BLaER1 treated with 17β-estradiol and CSF1 and Interleukin-3, amounts not matched to agents 10 nM and 100 nM (cell line): ENCODE measurements around the gene AFF1.
"Not testable (repeated sequence)": the region's sequence is repeated elsewhere in the genome, so short reads cannot be mapped to it uniquely, and the experiment has no call there.

Source experiments
- H3K27ac ChIP-seq, 11 experiments: shearing (Covaris generic); formaldehyde crosslinking; 2 replicates each; pipeline ENCODE4 v1.8.1; 2022
- H3K27me3 ChIP-seq, 11 experiments: shearing (Covaris generic); formaldehyde crosslinking; 2 replicates each; pipeline ENCODE4 v1.8.1; 2022
- H3K36me3 ChIP-seq, 11 experiments: shearing (Covaris generic); formaldehyde crosslinking; 2 replicates each; pipeline ENCODE4 v1.8.1; 2022
- H3K4me1 ChIP-seq, 10 experiments: shearing (Covaris generic); formaldehyde crosslinking; 2 replicates each; pipeline ENCODE4 v1.8.1; 2022
- H3K4me2 ChIP-seq, 11 experiments: shearing (Covaris generic); formaldehyde crosslinking; 2 replicates each; pipeline ENCODE4 v1.8.1; 2022
- H3K4me3 ChIP-seq, 10 experiments: shearing (Covaris generic); formaldehyde crosslinking; 2 replicates each; pipeline ENCODE4 v1.8.1; 2022
- H3K9ac ChIP-seq, 11 experiments: shearing (Covaris generic); formaldehyde crosslinking; 2 replicates each; pipeline ENCODE4 v1.8.1; 2022
- H3K9me3 ChIP-seq, 11 experiments: shearing (Covaris generic); formaldehyde crosslinking; replicated peaks in 1 of 11; 2 replicates each; pipeline ENCODE4 v1.8.1; 2022
- H4K20me1 ChIP-seq, 11 experiments: shearing (Covaris generic); formaldehyde crosslinking; 2 replicates each; pipeline ENCODE4 v1.8.1; 2022
- Cebpa-rat ChIP-seq, 11 experiments: shearing (Covaris generic); IDR thresholded peaks; 2 replicates each; pipeline ENCODE4 v1.8.1; 2022

Gene AFF1

DNA sequence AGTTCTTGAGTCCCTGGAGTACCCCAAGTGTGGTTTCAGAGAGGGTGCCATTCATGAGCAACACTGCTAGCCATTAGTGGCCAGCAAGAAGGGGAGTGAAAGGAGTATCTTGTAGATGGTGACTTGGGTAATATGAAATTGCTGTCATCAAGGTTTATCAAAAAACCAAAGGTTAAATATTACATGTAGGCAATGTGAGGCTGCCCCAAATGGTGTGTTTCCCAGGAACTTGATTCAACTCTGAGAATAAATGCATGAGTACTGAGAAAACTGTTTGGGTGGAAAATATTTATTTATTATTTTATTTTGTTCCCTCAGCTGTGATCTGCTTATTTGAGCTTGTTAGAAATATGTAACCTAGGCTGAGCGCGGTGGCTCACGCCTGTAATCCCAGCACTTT, 55.7 kb downstream of the AFF1 start:
- peaks cover 17 to 90% (median 53%) of the 10 kb centered on the region in 11 experiments; a peak in 21 of 22 replicates for H3K36me3 ChIP-seq
- H3K9me3 ChIP-seq, result peaks cover 0 to 34% (median 21%) of the 10 kb centered on the region in 11 experiments; a peak in 13 of 22 replicates
- H3K27ac ChIP-seq, result no peak overlapping the region
- H3K4me1 ChIP-seq, result peaks cover 9 to 17% (median 12%) of the 10 kb centered on the region in 10 experiments; a peak in 11 of 20 replicates
- TF ChIP-seq Cebpa-rat (IDR thresholded peaks at IDR 0.05), result no peak
- peaks cover 0 to 35% (median 4%) of the 10 kb centered on the region in 11 experiments; a peak in 5 of 22 replicates for H4K20me1 ChIP-seq
- H3K9ac ChIP-seq, result no peak overlapping the region
- no peak overlapping the region for H3K4me3 ChIP-seq
- no peak overlapping the region for H3K4me2 ChIP-seq
- no peaks in the 10 kb centered on the region for H3K27me3 ChIP-seq

- no peak for TF ChIP-seq Cebpa-rat (IDR thresholded peaks at IDR 0.05)
- no peak overlapping the region for H3K9ac ChIP-seq
These were observed 57.2 kb downstream of the AFF1 start for GRCh38 chr4:86991994-86992393.

DNA sequence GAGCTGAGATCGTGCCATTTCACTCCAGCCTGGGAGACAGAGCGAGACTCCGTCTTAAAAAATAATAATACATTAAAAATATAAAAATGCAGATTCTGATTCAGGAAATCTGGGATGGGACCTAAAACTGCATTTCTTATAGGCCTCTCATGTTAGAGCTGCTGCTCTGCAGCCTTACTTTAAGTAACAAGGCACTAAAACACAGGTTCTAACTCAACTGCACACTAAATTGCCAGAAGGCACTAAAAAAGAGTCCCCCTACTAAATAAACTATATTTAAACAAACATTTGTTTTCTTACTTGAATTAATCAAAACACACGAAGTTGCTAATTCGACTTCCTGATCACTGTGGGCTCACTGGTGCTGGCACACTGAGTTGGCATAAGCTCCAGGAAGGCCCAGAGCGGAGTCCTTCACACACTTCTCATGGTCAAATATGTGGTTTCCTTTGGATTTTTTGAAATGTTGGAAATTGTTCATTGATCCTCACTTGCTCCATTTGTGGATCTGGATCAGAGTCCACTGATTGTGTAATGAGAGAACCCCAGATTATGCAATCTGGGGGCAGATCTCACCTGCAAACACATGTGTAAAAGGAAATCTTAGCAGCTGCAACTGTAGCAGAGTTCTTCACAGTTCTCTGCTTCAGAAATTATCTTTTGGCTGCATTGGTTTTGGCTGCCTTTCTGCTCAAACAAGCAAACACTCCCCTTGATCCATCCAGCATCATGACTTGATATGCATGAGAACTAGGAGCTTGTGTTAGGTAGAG, 59.3 kb downstream of the AFF1 start:
- Histone ChIP-seq H3K4me3 (no peak overlapping the region), H3K4me2 (peak overlapping the region in 1 of 11 experiments; percentile 7; a peak in 1 of 22 replicates), H3K36me3 (peaks cover 8 to 57% (median 36%) of the 10 kb centered on the region in 11 experiments; a peak in 19 of 22 replicates), H3K27ac (peak overlapping the region in 2 of 11 experiments; percentile 1 to 38; a peak in 1 of 22 replicates), H3K9ac (no peak overlapping the region), H3K27me3 (no peaks in the 10 kb centered on the region), H3K9me3 (peaks cover 0 to 9% (median 3%) of the 10 kb centered on the region in 11 experiments; a peak in 7 of 22 replicates), H3K4me1 (peaks cover 30 to 41% (median 35%) of the 10 kb centered on the region in 10 experiments), H4K20me1 (peaks cover 0 to 46% (median 14%) of the 10 kb centered on the region in 11 experiments; a peak in 9 of 22 replicates)
- TF ChIP-seq Cebpa-rat (IDR thresholded peaks at IDR 0.05), result no peak

More at GRCh38 chr4:86991994-86992393, 57.2 kb downstream of the AFF1 start:
- Histone ChIP-seq H4K20me1 (peaks cover 0 to 35% (median 4%) of the 10 kb centered on the region in 11 experiments; a peak in 6 of 22 replicates), H3K27ac (no peak overlapping the region), H3K4me2 (no peak overlapping the region), H3K9me3 (peaks cover 0 to 30% (median 18%) of the 10 kb centered on the region in 11 experiments; a peak in 13 of 22 replicates), H3K4me1 (peaks cover 11 to 20% (median 14%) of the 10 kb centered on the region in 10 experiments; a peak in 19 of 20 replicates), H3K36me3 (peaks cover 17 to 78% (median 51%) of the 10 kb centered on the region in 11 experiments; a peak in 21 of 22 replicates), H3K4me3 (no peak overlapping the region), H3K27me3 (no peaks in the 10 kb centered on the region)

DNA sequence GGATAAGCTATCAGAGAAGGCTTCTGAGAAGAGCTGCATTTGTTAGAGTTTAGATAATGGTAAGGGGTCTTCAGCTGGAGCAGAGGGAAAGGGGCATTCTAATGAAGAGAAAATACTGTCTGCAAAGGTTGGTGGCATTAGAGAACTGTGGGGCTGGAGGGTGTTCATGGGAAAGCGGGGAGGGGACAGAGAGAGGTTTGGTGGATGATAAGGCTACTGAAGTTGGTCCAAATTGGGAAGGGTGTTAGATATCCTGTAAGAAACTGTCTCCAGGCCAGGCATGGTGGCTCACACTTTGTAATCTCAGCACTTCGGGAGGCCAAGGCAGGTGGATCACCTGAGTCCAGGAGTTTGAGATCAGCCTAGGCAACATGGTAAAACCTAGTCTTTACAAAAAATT, 59.9 kb downstream of the AFF1 start:
- H3K9me3 ChIP-seq, result peaks cover 0 to 8% (median 3%) of the 10 kb centered on the region in 11 experiments; a peak in 6 of 22 replicates
- no peak overlapping the region for H3K9ac ChIP-seq
- peaks cover 8 to 51% (median 31%) of the 10 kb centered on the region in 11 experiments; a peak in 18 of 22 replicates for H3K36me3 ChIP-seq
- H3K4me2 ChIP-seq, result 0 out of 22 replicates have a peak overlapping the region, but pooled peaks of 1 of the 11 experiments have one; percentile 7
- H3K4me1 ChIP-seq, result peaks cover 36 to 47% (median 41%) of the 10 kb centered on the region in 10 experiments
- peaks cover 0 to 52% (median 15%) of the 10 kb centered on the region in 11 experiments; a peak in 10 of 22 replicates for H4K20me1 ChIP-seq
- TF ChIP-seq Cebpa-rat (IDR thresholded peaks at IDR 0.05), result no peak
- 0 out of 22 replicates have a peak overlapping the region, but pooled peaks of 1 of the 11 experiments have one; percentile 1 for H3K27ac ChIP-seq
- no peak overlapping the region for H3K4me3 ChIP-seq
- no peaks in the 10 kb centered on the region for H3K27me3 ChIP-seq

GRCh38 chr4:86996510-86996909, 61.7 kb downstream of the AFF1 start:
- Histone ChIP-seq H4K20me1 (peaks cover 0 to 54% (median 16%) of the 10 kb centered on the region in 11 experiments; a peak in 9 of 22 replicates), H3K4me1 (peaks cover 37 to 63% (median 53%) of the 10 kb centered on the region in 10 experiments), H3K36me3 (peaks cover 8 to 33% (median 24%) of the 10 kb centered on the region in 11 experiments; a peak in 16 of 22 replicates), H3K4me2 (peak overlapping the region in 1 of 11 experiments; percentile 57; a peak in 2 of 22 replicates)
- not testable (repeated sequence) for H3K9ac ChIP-seq, H3K9me3 ChIP-seq, H3K27me3 ChIP-seq, H3K4me3 ChIP-seq, H3K27ac ChIP-seq

DNA sequence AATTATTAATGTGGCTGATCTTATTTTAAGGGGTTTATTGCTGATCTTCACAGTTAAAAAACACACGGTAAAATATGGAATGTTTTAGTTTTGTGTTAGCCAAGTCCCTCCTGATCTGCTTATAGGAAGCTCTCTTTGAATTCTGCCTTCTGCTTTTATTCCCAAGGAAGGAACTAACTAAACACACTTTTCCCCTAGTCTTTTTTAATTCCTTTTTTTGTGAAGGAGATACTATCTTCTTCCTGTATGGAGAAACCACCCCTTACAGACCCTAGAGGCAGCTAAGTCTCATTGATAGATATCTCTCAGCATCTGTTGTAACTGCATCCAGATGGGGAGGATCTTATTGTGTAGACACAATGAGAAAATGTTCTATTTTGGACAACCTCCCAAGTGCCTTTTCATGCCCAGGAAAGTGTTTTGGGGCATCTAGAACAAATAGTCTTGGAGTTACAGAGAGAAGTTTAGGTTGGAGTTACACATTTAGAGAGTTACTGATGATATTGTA, 64.4 kb downstream of the AFF1 start:
- no peak for TF ChIP-seq Cebpa-rat (IDR thresholded peaks at IDR 0.05)
- H3K27me3 ChIP-seq, result no peaks in the 10 kb centered on the region
- H3K27ac ChIP-seq, result peak overlapping the region in 8 of 11 experiments; percentile 1 to 43 (median 30); a peak in 11 of 22 replicates
- peaks cover 0 to 8% (median 2%) of the 10 kb centered on the region in 11 experiments; a peak in 6 of 22 replicates for H3K9me3 ChIP-seq
- peak overlapping the region; percentile 57 to 82 (median 61) for H3K4me2 ChIP-seq
- H3K36me3 ChIP-seq, result peaks cover 4 to 30% (median 22%) of the 10 kb centered on the region in 11 experiments; a peak in 16 of 22 replicates
- H3K9ac ChIP-seq, result peak overlapping the region in 1 of 11 experiments; percentile 68; a peak in 3 of 22 replicates
- H4K20me1 ChIP-seq, result peaks cover 0 to 34% (median 17%) of the 10 kb centered on the region in 11 experiments; a peak in 9 of 22 replicates
- H3K4me1 ChIP-seq, result peaks cover 41 to 73% (median 66%) of the 10 kb centered on the region in 10 experiments
- no peak overlapping the region for H3K4me3 ChIP-seq

DNA sequence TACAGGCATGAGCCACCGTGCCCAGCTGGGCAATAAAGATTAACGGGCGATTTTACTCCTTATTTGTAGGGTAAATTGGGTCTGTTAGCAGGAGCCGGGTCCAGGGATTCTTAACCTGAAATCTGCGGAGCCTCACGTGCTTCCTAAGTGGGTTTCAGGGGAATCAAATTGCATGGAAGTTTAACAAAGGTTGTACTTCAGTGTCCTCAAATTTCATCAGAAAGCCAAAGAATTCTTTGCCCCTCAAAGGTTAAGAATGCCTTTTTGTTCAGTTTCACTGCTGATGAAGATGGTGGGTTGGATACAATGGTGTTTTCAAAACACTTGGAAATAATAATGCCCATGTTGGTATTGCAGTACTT, 67.9 kb downstream of the AFF1 start:
- H3K4me1 ChIP-seq, result peaks cover 46 to 78% (median 68%) of the 10 kb centered on the region in 10 experiments

GRCh38 chr4:87003266-87003665, 68.5 kb downstream of the AFF1 start:
- Histone ChIP-seq H3K27me3 (no peaks in the 10 kb centered on the region), H3K4me2 (peak overlapping the region in 5 of 11 experiments; percentile 3 to 94 (median 13); a peak in 6 of 22 replicates), H4K20me1 (peaks cover 0 to 37% (median 23%) of the 10 kb centered on the region in 11 experiments; a peak in 13 of 22 replicates), H3K4me1 (peaks cover 40 to 72% (median 62%) of the 10 kb centered on the region in 10 experiments), H3K36me3 (peaks cover 0 to 15% (median 12%) of the 10 kb centered on the region in 11 experiments; a peak in 10 of 22 replicates), H3K27ac (no peak overlapping the region), H3K9ac (no peak overlapping the region), H3K4me3 (no peak overlapping the region), H3K9me3 (no peaks in the 10 kb centered on the region)
- TF ChIP-seq Cebpa-rat (IDR thresholded peaks at IDR 0.05), result no peak

More for the DNA sequence above, 67.9 kb downstream of the AFF1 start:
- Histone ChIP-seq H3K9ac (no peak overlapping the region), H3K36me3 (peaks cover 0 to 15% (median 12%) of the 10 kb centered on the region in 11 experiments; a peak in 10 of 22 replicates), H3K4me2 (peak overlapping the region in 3 of 11 experiments; percentile 1 to 94 (median 3); a peak in 2 of 22 replicates), H3K27me3 (no peaks in the 10 kb centered on the region), H3K27ac (no peak overlapping the region), H3K4me3 (no peak overlapping the region), H3K9me3 (no peaks in the 10 kb centered on the region), H4K20me1 (peaks cover 0 to 33% (median 17%) of the 10 kb centered on the region in 11 experiments; a peak in 12 of 22 replicates)
- TF ChIP-seq Cebpa-rat (IDR thresholded peaks at IDR 0.05), result no peak
